GM21786 (cell line): ENCODE results near the gene AKR1B15.
"Not testable (repeated sequence)": the region's sequence is repeated elsewhere in the genome, so short reads cannot be mapped to it uniquely, and the experiment has no call there.

ENCODE experiments used
- ATAC-seq: cut with Tn5 transposase; IDR thresholded peaks from one replicate; pipeline ENCODE4 v1.9.1; 2021; ENCODE audit not compliant: unreplicated experiment

AKR1B15 gene

DNA sequence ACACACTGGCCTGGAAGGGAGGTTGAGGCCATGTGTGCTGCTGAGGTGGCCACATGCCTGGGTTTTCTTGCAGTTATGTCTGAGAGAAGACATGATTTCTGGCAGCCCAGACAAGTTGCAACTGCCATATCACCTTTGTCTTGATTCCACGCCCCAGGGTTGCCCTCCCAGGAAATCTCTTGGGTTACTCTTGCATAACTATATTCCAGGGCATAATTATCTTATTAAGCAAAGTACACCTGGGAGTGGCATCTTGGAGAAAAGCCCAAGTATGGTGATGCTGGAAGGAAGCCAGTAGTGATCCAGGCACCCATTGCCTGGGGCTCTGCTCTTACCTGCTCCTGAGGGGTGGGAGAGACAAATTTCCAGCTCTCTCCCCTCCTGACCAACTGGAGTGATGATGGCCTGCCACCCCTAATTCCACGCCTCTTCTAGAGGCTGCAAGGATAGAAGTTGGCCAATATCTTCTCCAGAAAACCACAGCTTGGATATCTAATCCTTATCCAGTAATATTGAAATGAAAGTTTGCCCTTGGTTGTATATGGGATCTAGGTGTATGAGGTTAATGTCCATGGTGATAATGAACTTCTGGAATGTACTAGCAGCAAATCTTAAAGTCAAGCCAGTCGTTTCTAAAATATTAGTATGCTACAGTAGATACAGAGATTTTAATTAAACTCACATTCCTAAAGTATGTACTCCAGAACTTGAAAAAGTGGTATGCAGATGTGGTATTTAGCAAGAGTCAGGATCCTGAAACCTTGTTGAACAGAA is 16.5 kb upstream of the AKR1B15 start:
- ATAC-seq: no peak

DNA sequence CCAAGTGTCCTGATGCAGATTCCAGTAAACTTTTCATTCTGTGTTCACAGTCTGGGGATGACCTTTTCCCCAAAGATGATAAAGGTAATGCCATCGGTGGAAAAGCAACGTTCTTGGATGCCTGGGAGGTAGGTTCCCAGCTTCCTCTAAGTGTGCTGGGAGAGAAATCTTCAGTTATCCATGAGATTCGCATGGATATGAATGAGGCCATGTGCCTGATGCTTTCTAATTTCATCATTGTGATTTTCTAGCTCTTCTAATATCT is 16.0 kb upstream of the AKR1B15 start:
- ATAC-seq: no peak

DNA sequence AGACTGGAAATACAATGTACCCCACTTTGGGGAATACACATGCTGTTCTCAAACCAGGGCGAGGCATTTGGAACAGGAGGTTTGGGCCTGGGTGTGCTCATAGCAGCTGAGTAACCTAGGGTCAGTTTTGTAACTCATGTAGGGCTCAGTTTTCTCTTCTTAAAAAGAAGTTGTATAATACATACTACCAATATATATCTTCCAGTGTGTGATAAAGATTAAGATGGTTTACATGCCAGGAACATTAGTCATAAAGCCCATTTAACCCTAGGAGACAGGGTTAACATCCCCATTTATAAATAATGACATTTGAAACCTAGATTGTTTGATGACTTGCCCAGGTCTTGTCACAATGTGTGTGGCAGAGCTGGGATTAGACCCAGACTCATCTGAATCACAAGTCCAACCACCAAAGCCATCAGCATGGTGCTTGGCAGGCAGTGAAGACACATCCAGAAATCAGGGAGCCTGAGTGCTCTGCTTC is 15.6 kb upstream of the AKR1B15 start:
- no peak for ATAC-seq

DNA sequence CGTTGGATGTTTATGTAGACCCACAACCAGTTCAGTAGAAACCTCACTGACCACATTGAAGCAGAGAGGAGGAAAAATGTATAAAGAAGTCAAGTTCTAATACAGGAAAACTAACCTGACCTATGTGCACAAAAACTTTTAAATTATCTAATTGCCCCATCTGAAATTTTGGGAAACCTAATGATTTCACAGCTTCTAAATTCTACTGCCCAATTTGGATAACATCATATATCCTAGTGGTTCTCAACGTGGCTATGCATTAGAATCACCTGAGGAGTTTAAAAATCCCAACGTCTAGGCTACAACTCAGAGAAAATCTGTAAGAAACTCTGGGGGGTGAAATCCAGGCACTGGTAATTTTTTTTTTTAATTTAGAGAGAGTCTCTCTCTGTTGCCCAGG is 14.3 kb upstream of the AKR1B15 start:
- ATAC-seq: no peak

GRCh38 chr7:134535272-134535918 is 13.5 kb upstream of the AKR1B15 start:
- ATAC-seq: no peak

DNA sequence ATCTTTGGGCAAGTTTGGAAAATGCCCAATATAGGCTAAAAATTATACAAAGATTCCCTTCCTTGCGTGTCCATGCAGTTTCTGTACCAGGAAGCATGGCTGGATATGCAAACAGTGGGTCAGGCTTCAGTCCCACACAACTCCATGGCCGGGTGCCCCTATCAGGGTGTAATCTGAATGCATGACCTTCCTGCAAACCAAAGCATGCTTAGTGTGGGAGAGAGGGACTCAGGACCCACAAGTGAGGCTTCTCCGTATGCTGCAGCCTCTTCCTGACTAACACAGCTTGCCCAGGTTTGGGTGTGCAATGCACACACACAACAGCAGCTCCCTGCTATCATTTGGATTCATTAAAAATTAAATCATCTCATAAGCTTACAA is 13.0 kb upstream of the AKR1B15 start:
- ATAC-seq: no peak

DNA sequence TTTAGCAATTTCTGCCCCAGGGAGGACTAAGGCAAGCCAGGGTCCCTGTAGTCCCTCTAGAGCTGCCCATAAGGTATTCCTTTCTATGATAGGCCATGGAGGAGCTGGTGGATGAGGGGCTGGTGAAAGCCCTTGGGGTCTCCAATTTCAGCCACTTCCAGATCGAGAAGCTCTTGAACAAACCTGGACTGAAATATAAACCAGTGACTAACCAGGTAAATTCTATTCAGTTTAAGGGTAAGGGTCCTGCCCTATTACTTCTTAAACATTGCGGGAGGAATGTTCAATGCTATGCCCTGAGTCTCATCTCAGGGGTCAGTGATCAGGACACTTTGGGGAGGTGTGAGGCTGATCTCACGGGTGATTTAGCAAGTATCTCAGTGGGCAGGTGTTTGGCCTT is 12.4 kb upstream of the AKR1B15 start:
- not testable (repeated sequence) for ATAC-seq

GRCh38 chr7:134537273-134537781 is 11.6 kb upstream of the AKR1B15 start:
- not testable (repeated sequence) for ATAC-seq

- no peak for ATAC-seq
These were observed 9.4 kb upstream of the AKR1B15 start for GRCh38 chr7:134539380-134540004.

- not testable (repeated sequence) for ATAC-seq
These were observed 7.3 kb upstream of the AKR1B15 start for GRCh38 chr7:134541501-134542194.

- no peak for ATAC-seq
These were observed 6.6 kb upstream of the AKR1B15 start for GRCh38 chr7:134542195-134542771.

DNA sequence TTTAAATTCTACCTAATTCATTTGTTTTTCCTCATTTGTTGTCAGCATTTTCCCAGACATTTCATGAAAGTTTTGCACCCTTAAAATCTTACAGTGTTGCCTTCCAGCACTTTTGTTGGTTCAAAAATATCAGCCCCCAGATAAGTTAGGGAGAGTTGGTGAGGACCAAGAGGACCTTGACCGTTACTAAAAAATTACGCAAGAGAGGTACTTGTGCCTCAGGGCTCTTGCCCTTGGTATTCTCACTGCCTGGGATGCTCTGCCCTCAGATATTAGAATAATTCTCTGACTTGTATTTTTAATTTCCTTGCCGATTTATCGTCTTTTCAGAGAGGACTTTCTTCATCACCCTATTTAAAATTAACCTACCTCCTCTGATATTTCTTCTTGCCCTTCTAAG is 3.5 kb upstream of the AKR1B15 start:
- ATAC-seq: no peak

DNA sequence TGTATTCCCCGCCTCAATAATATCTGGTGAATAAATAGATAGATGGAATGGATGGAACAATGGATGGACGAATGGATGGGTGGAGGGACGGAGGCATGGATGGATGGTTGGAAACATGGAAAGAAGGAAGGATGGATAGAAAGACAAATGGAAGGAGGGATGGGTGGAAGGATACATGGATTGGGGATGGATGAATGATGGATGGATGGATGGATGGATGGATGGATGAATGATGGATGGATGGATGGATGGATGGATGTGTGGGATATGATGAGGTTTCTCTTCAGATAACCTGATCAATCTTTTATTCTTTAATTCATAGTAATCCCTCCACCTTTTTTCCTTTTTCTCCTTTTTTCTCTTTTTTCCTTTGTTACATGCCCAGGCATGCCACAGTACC is 3.0 kb upstream of the AKR1B15 start:
- ATAC-seq: no peak

- no peak for ATAC-seq
These were observed 2.0 kb upstream of the AKR1B15 start for GRCh38 chr7:134546955-134547354.

DNA sequence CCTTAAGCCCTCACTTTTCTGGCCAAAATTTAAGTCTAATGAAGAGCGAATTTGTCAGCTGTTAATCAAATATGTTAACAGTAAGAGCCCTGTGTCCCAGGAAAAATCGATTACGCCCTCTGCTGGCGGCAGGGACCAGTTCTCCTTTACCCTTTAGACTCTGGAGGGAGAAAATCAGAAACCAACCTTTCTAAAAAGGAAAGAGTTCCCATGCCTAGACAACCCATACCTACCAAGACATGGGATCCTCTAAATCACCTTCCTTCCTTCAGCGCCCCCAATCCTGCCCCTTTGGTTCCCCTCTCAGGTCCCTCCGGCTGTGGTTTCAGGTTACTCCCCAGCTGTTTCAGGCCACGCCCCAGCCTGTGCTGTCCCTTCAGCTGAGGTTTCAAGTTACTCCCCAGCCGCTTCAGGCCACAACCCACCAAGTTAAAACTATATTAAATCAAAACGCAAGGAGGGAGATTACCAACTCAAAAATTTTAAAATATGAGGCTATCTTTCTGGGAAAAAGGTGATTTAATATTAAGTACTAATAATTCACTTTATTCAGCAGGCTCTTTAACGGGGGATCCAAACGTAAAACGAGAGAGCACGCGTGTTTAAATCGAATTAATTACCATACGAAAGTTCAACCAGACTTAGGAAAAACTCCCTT is 1.4 kb upstream of the AKR1B15 start:
- peak; percentile 59 for ATAC-seq

GRCh38 chr7:134549366-134549765 is 456 bp downstream of the AKR1B15 start:
- ATAC-seq: no peak

DNA sequence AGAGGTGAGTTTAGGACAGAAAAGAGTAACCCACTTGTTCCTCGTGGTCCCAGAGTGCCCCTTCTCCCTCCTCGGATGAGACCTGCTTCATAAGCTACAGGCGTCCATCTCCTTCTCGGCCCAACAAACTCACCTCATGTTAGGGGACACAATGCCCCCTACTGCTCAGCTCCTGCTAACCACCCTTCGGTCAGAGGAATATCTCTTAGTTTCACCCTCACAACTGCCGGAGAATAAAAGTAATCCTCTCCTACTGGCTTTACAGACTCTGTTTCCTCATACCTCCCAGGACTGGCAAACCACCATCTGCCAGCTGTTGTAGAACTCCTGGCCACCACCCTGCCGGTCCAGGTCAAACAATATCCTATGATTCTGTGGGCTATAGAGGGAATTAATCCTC is 3.2 kb downstream of the AKR1B15 start:
- no peak for ATAC-seq

GRCh38 chr7:134553976-134554375 is 5.1 kb downstream of the AKR1B15 start:
- no peak for ATAC-seq

- ATAC-seq: no peak
These were observed 5.6 kb downstream of the AKR1B15 start for GRCh38 chr7:134554417-134554966.

DNA sequence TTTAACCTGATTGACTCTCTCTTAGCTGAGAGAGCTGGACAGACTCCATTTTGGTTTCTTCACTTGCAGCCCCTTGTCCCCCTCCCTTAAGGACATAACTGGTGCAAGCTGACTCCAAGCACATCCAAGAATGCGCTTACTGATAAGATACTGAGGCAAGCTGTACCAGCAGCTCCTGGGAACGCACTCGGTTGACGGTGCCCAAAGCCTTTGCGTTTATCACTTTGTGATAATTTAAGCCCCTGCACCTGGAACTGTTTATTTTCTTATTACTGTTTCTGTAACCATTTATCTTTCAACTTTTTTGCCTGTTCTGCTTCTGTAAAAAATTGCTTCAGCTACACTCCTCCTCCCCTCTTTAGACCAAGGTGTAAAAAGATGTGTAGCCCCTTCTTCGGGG is 8.5 kb downstream of the AKR1B15 start:
- ATAC-seq: no peak
